Liver (tissue), 9 donors: ENCODE data around the gene CGNL1. TPM values are rescaled to one million over a fixed set of nuclear protein-coding genes. Genes with fewer than 3 reads are reported as not detected.

ENCODE experiments used
- DNase-seq: peaks from one replicate; pipeline ENCODE4 v3.0.0-alpha.2; 2017; ENCODE audit warnings: low spot score
- H3K27ac ChIP-seq, 2 donors: one replicate each; pipeline ENCODE4 v1.7.0; 2013; ENCODE audit warnings: inconsistent platforms in 2 of 2, low read length in 2 of 2, control low read depth in 1 of 2, low read depth in 1 of 2, mild to moderate bottlenecking in 1 of 2
- H3K27me3 ChIP-seq, 4 donors: one replicate each; pipeline versions ENCODE4 v1.6.1 to v1.7.0; 2013; ENCODE audit warnings: low read length in 3 of 4, inconsistent platforms in 1 of 4, mild to moderate bottlenecking in 1 of 4, moderate library complexity in 1 of 4; ENCODE audit not compliant: control insufficient read depth in 4 of 4, insufficient read depth in 4 of 4
- H3K36me3 ChIP-seq, 4 donors: one replicate each; pipeline versions ENCODE4 v1.6.1 to v1.7.0; 2013; ENCODE audit warnings: low read length in 3 of 4, mild to moderate bottlenecking in 3 of 4, low read depth in 1 of 4, moderate library complexity in 1 of 4; ENCODE audit not compliant: control insufficient read depth in 4 of 4, insufficient read depth in 3 of 4
- H3K4me1 ChIP-seq, 4 donors: one replicate each; pipeline versions ENCODE4 v1.6.1 to v1.7.0; 2013; ENCODE audit warnings: low read length in 3 of 4, mild to moderate bottlenecking in 3 of 4, moderate library complexity in 1 of 4; ENCODE audit not compliant: control insufficient read depth in 4 of 4, insufficient read depth in 4 of 4
- H3K4me3 ChIP-seq, 3 donors: one replicate each; pipeline versions ENCODE4 v1.6.1 to v1.7.0; 2013; ENCODE audit warnings: low read length in 3 of 3, control low read depth in 1 of 3, low read depth in 1 of 3, mild to moderate bottlenecking in 1 of 3
- H3K9ac ChIP-seq, 2 donors: one replicate each; pipeline ENCODE4 v1.7.0; 2013; ENCODE audit warnings: low read length in 2 of 2, mild to moderate bottlenecking in 2 of 2, moderate library complexity in 2 of 2, control low read depth in 1 of 2, low read depth in 1 of 2
- H3K9me3 ChIP-seq, 4 donors: one replicate each; pipeline versions ENCODE4 v1.6.1 to v1.7.0; 2013; ENCODE audit warnings: low read length in 3 of 4; ENCODE audit not compliant: control insufficient read depth in 4 of 4
- EGR1 ChIP-seq, 2 donors: IDR thresholded peaks; 2 replicates each; pipeline ENCODE4 v1.6.1; 2016 to 2018; ENCODE audit warnings: antibody characterized with exemption in 2 of 2, low read depth in 2 of 2
- FOXA1 ChIP-seq: IDR thresholded peaks from 2 replicates; pipeline ENCODE4 v1.6.1; 2016; ENCODE audit warnings: antibody characterized with exemption
- FOXA2 ChIP-seq: IDR thresholded peaks from 2 replicates; pipeline ENCODE4 v1.6.1; 2016; ENCODE audit warnings: antibody characterized with exemption
- GABPA ChIP-seq, 2 donors: IDR thresholded peaks in 1 of 2; conservative IDR thresholded peaks in 1 of 2; 2 replicates each; pipeline ENCODE4 v1.6.1; 2016; ENCODE audit warnings: antibody characterized with exemption in 2 of 2, mild to moderate bottlenecking in 1 of 2, moderate library complexity in 1 of 2
- HNF4A ChIP-seq, 2 donors: conservative IDR thresholded peaks; 2 replicates each; pipeline ENCODE4 v1.6.1; 2016; ENCODE audit warnings: antibody characterized with exemption in 2 of 2, mild to moderate bottlenecking in 2 of 2
- HNF4G ChIP-seq: IDR thresholded peaks from 2 replicates; pipeline ENCODE4 v1.6.1; 2016; ENCODE audit warnings: antibody characterized with exemption
- JUND ChIP-seq, 2 donors: IDR thresholded peaks; 2 replicates each; pipeline ENCODE4 v1.6.1; 2016; ENCODE audit warnings: antibody characterized with exemption in 2 of 2
- NR2F2 ChIP-seq: IDR thresholded peaks from 2 replicates; pipeline ENCODE4 v1.6.1; 2016; ENCODE audit warnings: antibody characterized with exemption
- RAD21 ChIP-seq, 2 donors: IDR thresholded peaks; 2 replicates each; pipeline ENCODE4 v1.6.1; 2016; ENCODE audit warnings: antibody characterized with exemption in 2 of 2, mild to moderate bottlenecking in 2 of 2
- RXRA ChIP-seq, 2 donors: IDR thresholded peaks; 2 replicates each; pipeline ENCODE4 v1.6.1; 2017 to 2018; ENCODE audit warnings: antibody characterized with exemption in 2 of 2, mild to moderate bottlenecking in 1 of 2
- SP1 ChIP-seq: IDR thresholded peaks from 2 replicates; pipeline ENCODE4 v1.6.1; 2018; ENCODE audit warnings: antibody characterized with exemption, mild to moderate bottlenecking
- TAF1 ChIP-seq: conservative IDR thresholded peaks from 2 replicates; pipeline ENCODE4 v1.6.1; 2016; ENCODE audit warnings: antibody characterized with exemption, mild to moderate bottlenecking
- YY1 ChIP-seq: IDR thresholded peaks from 2 replicates; pipeline ENCODE4 v1.6.1; 2016; ENCODE audit warnings: antibody characterized with exemption, mild to moderate bottlenecking
- WGBS: extraction: QIAGEN DNeasy Blood & Tissue Kit; methylation state at CpG from one replicate; pipeline ENCODE4 v1.1.7; 2013; 5-methylcytosine and 5-hydroxymethylcytosine counted together
- polyA plus RNA-seq, 2 donors: library from polyadenylated mRNA; stranded (reverse) in 1 of 2; unstranded in 1 of 2; fragments of 200-250 nt in 1 of 2; fragments of >200 nt in 1 of 2; fragmentation: Nextera tagmentation in 1 of 2; extraction: Ambion mirVana in 1 of 2; gene quantifications; one replicate each; pipeline versions ENCODE4 v1.2.1 to v1.2.3, GENCODE V29; 2013 to 2015
- total RNA-seq, 2 donors: library from RNA; depleted of rRNA; stranded (reverse); fragments of >200 nt; gene quantifications; one replicate each; pipeline ENCODE4 v1.2.3, GENCODE V29; 2014
- TF ChIP-seq, protein P1 (sequence below): IDR thresholded peaks from 2 replicates; pipeline ENCODE4 v1.6.1; 2016; ENCODE audit warnings: antibody characterized with exemption, mild to moderate bottlenecking
- TF ChIP-seq, protein P2 (sequence below): fragments of 150-350 bp; IDR thresholded peaks from 2 replicates; pipeline ENCODE4 v1.5.1; 2017; ENCODE audit warnings: improper control_type of control experiment, low read depth, low read length; ENCODE audit not compliant: missing input control
- TF ChIP-seq, protein P3 (sequence below): IDR thresholded peaks from 2 replicates; pipeline ENCODE4 v1.6.1; 2016; ENCODE audit warnings: antibody characterized with exemption
- TF ChIP-seq, protein P4 (sequence below): IDR thresholded peaks from 2 replicates; pipeline ENCODE4 v1.6.1; 2016; ENCODE audit warnings: antibody characterized with exemption
- TF ChIP-seq, protein P5 (sequence below): IDR thresholded peaks from 2 replicates; pipeline ENCODE4 v1.6.1; 2016; ENCODE audit warnings: antibody characterized with exemption
- donor health status: healthy.
- donor health status: healthy.
- donor health status: healthy.
- donor health status: healthy.
- donor health status: healthy.

The CGNL1 gene
- total and polyA plus RNA-seq, 4 donors: 12.0 to 31.9 (median 16.1) TPM

DNA sequence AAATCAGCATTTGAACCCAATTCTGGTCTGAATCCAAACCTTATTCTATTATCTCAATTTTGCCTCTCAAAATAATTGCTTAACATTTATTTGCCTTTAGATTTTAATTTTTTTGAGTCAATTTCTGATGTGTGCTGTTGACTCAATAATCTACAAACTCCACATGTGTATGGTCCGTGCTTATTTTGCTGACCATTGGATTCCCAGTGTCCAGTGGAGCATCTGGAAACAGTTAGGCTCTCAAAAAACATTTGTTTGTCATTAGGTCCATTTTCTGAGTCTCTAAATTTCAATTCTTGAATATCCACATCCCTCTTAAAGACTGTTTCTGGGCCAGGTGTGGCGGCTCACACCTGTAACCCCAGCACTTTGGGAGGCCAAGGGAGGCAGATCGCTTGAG lies 196.2 kb downstream of the CGNL1 start:
- no peak overlapping the region for H3K9ac ChIP-seq
- H3K9me3 ChIP-seq: no peaks in the 10 kb centered on the region
- H3K4me1 ChIP-seq: no peaks in the 10 kb centered on the region
- TF ChIP-seq, protein P1, sequence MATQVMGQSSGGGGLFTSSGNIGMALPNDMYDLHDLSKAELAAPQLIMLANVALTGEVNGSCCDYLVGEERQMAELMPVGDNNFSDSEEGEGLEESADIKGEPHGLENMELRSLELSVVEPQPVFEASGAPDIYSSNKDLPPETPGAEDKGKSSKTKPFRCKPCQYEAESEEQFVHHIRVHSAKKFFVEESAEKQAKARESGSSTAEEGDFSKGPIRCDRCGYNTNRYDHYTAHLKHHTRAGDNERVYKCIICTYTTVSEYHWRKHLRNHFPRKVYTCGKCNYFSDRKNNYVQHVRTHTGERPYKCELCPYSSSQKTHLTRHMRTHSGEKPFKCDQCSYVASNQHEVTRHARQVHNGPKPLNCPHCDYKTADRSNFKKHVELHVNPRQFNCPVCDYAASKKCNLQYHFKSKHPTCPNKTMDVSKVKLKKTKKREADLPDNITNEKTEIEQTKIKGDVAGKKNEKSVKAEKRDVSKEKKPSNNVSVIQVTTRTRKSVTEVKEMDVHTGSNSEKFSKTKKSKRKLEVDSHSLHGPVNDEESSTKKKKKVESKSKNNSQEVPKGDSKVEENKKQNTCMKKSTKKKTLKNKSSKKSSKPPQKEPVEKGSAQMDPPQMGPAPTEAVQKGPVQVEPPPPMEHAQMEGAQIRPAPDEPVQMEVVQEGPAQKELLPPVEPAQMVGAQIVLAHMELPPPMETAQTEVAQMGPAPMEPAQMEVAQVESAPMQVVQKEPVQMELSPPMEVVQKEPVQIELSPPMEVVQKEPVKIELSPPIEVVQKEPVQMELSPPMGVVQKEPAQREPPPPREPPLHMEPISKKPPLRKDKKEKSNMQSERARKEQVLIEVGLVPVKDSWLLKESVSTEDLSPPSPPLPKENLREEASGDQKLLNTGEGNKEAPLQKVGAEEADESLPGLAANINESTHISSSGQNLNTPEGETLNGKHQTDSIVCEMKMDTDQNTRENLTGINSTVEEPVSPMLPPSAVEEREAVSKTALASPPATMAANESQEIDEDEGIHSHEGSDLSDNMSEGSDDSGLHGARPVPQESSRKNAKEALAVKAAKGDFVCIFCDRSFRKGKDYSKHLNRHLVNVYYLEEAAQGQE: no peak
- TF ChIP-seq HNF4A (conservative IDR thresholded peaks at IDR 0.05): no peak
- no peak for TF ChIP-seq NR2F2
- TF ChIP-seq JUND (IDR thresholded peaks at IDR 0.05): no peak
- no peaks in the 10 kb centered on the region for H3K27me3 ChIP-seq
- no peak overlapping the region for H3K27ac ChIP-seq
- DNase-seq: no peak
- H3K4me3 ChIP-seq: no peak overlapping the region
- WGBS: 91% methylated on average over 3 of the region's 3 CpGs
- H3K36me3 ChIP-seq: no peaks in the 10 kb centered on the region

DNA sequence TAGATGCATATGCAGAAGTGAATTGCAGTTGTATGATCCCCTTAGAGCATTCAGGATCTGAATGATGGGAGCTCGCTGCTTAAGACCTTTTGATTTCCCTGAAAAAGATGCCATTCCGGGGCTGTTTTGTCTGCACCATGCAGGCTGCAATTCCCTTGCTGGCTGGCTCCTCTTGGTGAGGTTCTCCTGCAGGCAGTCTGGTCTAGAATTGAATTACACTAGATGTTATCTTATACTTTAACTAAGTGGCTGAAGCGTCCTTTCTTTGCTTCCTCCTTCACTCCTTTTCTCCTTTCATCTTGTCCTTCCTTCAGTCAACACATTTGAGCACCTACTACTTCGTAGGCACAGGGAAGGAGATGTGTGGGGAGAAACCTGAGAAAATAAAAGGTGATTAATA lies 196.8 kb downstream of the CGNL1 start:
- H3K4me3 ChIP-seq: no peak overlapping the region
- WGBS: 95% methylated on average over 4 of the region's 4 CpGs
- H3K9me3 ChIP-seq: no peaks in the 10 kb centered on the region

DNA sequence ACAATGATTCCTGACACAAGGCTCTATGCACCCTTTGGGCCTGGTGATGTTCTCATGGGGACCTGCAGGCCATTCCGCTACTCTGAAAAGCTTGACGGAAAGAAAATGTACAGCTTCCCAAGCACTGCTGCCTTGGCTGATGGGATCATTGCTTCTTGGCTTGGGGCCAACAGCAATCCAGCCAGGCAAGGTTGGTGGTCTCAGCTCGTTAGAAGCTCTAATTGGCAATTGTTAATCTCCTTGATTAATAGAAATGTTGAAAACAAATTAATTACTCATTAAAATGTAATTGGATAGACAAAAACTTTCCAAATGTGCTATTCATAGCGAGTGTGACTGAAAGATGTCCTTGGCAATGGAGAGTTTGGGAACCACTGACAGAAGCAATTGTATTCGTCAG lies 199.1 kb downstream of the CGNL1 start:
- no peaks in the 10 kb centered on the region for H3K36me3 ChIP-seq
- no peak overlapping the region for H3K27ac ChIP-seq
- no peak overlapping the region for H3K9ac ChIP-seq
- no peak for TF ChIP-seq EGR1 (IDR thresholded peaks at IDR 0.05; ENCODE audit: low read depth in 2 of 2)
- TF ChIP-seq GABPA (IDR thresholded peaks at IDR 0.05 in 1 of 2, conservative IDR thresholded peaks at IDR 0.05 in 1 of 2): no peak
- TF ChIP-seq, protein P2, sequence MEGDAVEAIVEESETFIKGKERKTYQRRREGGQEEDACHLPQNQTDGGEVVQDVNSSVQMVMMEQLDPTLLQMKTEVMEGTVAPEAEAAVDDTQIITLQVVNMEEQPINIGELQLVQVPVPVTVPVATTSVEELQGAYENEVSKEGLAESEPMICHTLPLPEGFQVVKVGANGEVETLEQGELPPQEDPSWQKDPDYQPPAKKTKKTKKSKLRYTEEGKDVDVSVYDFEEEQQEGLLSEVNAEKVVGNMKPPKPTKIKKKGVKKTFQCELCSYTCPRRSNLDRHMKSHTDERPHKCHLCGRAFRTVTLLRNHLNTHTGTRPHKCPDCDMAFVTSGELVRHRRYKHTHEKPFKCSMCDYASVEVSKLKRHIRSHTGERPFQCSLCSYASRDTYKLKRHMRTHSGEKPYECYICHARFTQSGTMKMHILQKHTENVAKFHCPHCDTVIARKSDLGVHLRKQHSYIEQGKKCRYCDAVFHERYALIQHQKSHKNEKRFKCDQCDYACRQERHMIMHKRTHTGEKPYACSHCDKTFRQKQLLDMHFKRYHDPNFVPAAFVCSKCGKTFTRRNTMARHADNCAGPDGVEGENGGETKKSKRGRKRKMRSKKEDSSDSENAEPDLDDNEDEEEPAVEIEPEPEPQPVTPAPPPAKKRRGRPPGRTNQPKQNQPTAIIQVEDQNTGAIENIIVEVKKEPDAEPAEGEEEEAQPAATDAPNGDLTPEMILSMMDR: no peak
- TF ChIP-seq RAD21 (IDR thresholded peaks at IDR 0.05): no peak
- TF ChIP-seq, protein P3, sequence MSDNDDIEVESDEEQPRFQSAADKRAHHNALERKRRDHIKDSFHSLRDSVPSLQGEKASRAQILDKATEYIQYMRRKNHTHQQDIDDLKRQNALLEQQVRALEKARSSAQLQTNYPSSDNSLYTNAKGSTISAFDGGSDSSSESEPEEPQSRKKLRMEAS: no peak
- TF ChIP-seq FOXA2: no peak
- TF ChIP-seq FOXA1: no peak
- TF ChIP-seq RXRA (IDR thresholded peaks at IDR 0.05): no peak
- no peak for TF ChIP-seq SP1
- no peak for TF ChIP-seq TAF1
- TF ChIP-seq HNF4A (conservative IDR thresholded peaks at IDR 0.05): no peak
- TF ChIP-seq, protein P4, sequence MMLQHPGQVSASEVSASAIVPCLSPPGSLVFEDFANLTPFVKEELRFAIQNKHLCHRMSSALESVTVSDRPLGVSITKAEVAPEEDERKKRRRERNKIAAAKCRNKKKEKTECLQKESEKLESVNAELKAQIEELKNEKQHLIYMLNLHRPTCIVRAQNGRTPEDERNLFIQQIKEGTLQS: no peak
- TF ChIP-seq NR2F2: no peak
- TF ChIP-seq JUND (IDR thresholded peaks at IDR 0.05): no peak
- TF ChIP-seq, protein P1: no peak
- TF ChIP-seq, protein P5, sequence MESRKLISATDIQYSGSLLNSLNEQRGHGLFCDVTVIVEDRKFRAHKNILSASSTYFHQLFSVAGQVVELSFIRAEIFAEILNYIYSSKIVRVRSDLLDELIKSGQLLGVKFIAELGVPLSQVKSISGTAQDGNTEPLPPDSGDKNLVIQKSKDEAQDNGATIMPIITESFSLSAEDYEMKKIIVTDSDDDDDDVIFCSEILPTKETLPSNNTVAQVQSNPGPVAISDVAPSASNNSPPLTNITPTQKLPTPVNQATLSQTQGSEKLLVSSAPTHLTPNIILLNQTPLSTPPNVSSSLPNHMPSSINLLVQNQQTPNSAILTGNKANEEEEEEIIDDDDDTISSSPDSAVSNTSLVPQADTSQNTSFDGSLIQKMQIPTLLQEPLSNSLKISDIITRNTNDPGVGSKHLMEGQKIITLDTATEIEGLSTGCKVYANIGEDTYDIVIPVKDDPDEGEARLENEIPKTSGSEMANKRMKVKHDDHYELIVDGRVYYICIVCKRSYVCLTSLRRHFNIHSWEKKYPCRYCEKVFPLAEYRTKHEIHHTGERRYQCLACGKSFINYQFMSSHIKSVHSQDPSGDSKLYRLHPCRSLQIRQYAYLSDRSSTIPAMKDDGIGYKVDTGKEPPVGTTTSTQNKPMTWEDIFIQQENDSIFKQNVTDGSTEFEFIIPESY: no peak
- no peak for TF ChIP-seq YY1
- no peak for TF ChIP-seq HNF4G
- no peaks in the 10 kb centered on the region for H3K4me1 ChIP-seq
- H3K4me3 ChIP-seq: no peak overlapping the region
- no peak for DNase-seq
- H3K9me3 ChIP-seq: no peaks in the 10 kb centered on the region
- no peaks in the 10 kb centered on the region for H3K27me3 ChIP-seq
- 93% methylated on average over 5 of the region's 5 CpGs for WGBS

More for the DNA sequence above, 196.8 kb downstream of the CGNL1 start:
- Histone ChIP-seq H3K4me1 (no peaks in the 10 kb centered on the region), H3K36me3 (no peaks in the 10 kb centered on the region), H3K27ac (no peak overlapping the region), H3K27me3 (no peaks in the 10 kb centered on the region), H3K9ac (no peak overlapping the region)
- DNase-seq: no peak
- TF ChIP-seq RAD21 (IDR thresholded peaks at IDR 0.05): no peak
